Middle frontal gyrus (tissue), 1 donor: ENCODE results near the gene ECT2.
"Not testable (repeated sequence)": the region's sequence is repeated elsewhere in the genome, so short reads cannot be mapped to it uniquely, and the experiment has no call there.

Experiments used
- DNase-seq: peaks from one replicate; pipeline ENCODE4 v3.0.0-alpha.2; 2015; ENCODE audit warnings: low spot score; ENCODE audit errors: extremely low spot score

Gene ECT2

GRCh38 chr3:172735014-172735413 is 15.5 kb upstream of the ECT2 start:
- no peak for DNase-seq

- DNase-seq: no peak
Measured at GRCh38 chr3:172739462-172739861, 11.1 kb upstream of the ECT2 start.

- no peak for DNase-seq
Measured at GRCh38 chr3:172746475-172746874, 4.1 kb upstream of the ECT2 start.

- DNase-seq: peak; percentile 4
Measured at GRCh38 chr3:172749230-172749965, 1.1 kb upstream of the ECT2 start.

GRCh38 chr3:172750069-172750367 is 508 bp upstream of the ECT2 start:
- DNase-seq: no peak

GRCh38 chr3:172751175-172751704 is 714 bp downstream of the ECT2 start:
- DNase-seq: no peak

- DNase-seq: no peak
Measured at GRCh38 chr3:172752651-172753050, 2.1 kb downstream of the ECT2 start.

- no peak for DNase-seq
Measured at GRCh38 chr3:172753125-172753524, 2.6 kb downstream of the ECT2 start.

- not testable (repeated sequence) for DNase-seq
Measured at GRCh38 chr3:172760416-172760815, 9.9 kb downstream of the ECT2 start.

- no peak for DNase-seq
Measured at GRCh38 chr3:172766241-172766640, 15.7 kb downstream of the ECT2 start.

GRCh38 chr3:172766718-172767405 is 16.3 kb downstream of the ECT2 start:
- DNase-seq: no peak

- no peak for DNase-seq
Measured at GRCh38 chr3:172770382-172770781, 19.9 kb downstream of the ECT2 start.

GRCh38 chr3:172771672-172772071 is 21.1 kb downstream of the ECT2 start:
- no peak for DNase-seq

GRCh38 chr3:172776049-172776717 is 25.7 kb downstream of the ECT2 start:
- DNase-seq: no peak

- DNase-seq: no peak
Measured at GRCh38 chr3:172777901-172778300, 27.4 kb downstream of the ECT2 start.

- DNase-seq: no peak
Measured at GRCh38 chr3:172782235-172782634, 31.7 kb downstream of the ECT2 start.

- no peak for DNase-seq
Measured at GRCh38 chr3:172786036-172786435, 35.5 kb downstream of the ECT2 start.

GRCh38 chr3:172787019-172787418 is 36.5 kb downstream of the ECT2 start:
- no peak for DNase-seq

GRCh38 chr3:172787746-172788145 is 37.2 kb downstream of the ECT2 start:
- no peak for DNase-seq

GRCh38 chr3:172799246-172799645 is 48.7 kb downstream of the ECT2 start:
- no peak for DNase-seq

GRCh38 chr3:172800156-172800555 is 49.6 kb downstream of the ECT2 start:
- DNase-seq: no peak

GRCh38 chr3:172803489-172803888 is 53.0 kb downstream of the ECT2 start:
- DNase-seq: no peak
